Testis (tissue), 2 donors: Measurements from ENCODE around the gene RSPH1.

ENCODE experiments used
- POLR2A ChIP-seq: fragments of 450-650 bp; IDR thresholded peaks from one replicate; pipeline ENCODE4 v1.6.1; 2017; ENCODE audit warnings: antibody characterized with exemption, mild to moderate bottlenecking, moderate library complexity
- TF ChIP-seq, protein P1 (sequence below), 3 experiments: fragments of 450-650 bp in 2 of 3; fragments of 200-600 bp in 1 of 3; sonication (generic) in 1 of 3; IDR thresholded peaks; one replicate each; pipeline ENCODE4 v1.5.1; 2016 to 2019; ENCODE audit warnings: antibody characterized with exemption in 3 of 3, mild to moderate bottlenecking in 2 of 3, moderate library complexity in 1 of 3

DNA sequence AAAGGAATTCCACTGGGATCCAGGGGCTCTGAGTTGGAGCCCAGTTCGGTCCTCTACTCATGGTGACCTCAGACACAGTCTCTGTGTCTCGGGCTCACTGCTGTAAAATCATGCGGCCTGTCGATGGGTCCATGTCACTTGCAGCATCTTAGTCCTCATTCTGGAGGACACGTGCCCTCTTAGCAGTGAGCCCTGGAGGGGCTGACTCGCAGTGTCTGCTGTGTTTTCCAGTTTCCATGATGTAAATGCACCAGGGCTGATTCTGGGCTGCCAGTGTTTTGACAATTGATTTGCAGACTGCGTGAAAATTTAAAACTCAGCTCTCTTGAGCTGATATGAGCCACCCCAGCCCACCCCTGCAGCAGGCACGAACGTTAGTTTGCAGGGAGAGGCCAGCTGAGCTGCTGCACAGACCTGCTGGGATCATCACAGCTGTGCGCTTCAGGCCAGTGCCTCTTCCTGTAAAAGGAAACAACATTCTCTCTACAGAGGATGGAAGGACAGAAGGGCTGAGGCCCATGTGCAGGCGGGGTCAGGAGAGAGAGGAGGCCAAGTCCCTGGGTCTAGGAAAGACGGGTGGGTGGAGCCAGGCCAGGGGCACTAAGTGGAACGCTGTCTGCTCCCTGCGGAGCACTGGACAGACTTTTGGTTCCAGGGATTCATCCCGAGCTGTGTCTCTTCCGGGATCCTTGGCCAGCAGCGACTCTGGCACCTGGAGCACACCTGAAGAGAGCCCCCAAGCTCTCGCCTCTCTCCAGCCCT lies 42.6 kb downstream of the RSPH1 start:
- TF ChIP-seq POLR2A, result no peak
- TF ChIP-seq, protein P1, sequence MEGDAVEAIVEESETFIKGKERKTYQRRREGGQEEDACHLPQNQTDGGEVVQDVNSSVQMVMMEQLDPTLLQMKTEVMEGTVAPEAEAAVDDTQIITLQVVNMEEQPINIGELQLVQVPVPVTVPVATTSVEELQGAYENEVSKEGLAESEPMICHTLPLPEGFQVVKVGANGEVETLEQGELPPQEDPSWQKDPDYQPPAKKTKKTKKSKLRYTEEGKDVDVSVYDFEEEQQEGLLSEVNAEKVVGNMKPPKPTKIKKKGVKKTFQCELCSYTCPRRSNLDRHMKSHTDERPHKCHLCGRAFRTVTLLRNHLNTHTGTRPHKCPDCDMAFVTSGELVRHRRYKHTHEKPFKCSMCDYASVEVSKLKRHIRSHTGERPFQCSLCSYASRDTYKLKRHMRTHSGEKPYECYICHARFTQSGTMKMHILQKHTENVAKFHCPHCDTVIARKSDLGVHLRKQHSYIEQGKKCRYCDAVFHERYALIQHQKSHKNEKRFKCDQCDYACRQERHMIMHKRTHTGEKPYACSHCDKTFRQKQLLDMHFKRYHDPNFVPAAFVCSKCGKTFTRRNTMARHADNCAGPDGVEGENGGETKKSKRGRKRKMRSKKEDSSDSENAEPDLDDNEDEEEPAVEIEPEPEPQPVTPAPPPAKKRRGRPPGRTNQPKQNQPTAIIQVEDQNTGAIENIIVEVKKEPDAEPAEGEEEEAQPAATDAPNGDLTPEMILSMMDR (IDR thresholded peaks at IDR 0.05), result no peak
